Loucy (cell line): ENCODE measurements around the gene METTL5.

Source experiments
- CTCF ChIP-seq: fragments of 200-600 bp; sonication (generic); conservative IDR thresholded peaks from 2 replicates; pipeline ENCODE4 v1.5.1; 2014; ENCODE audit warnings: mild to moderate bottlenecking, antibody characterized with exemption, low read length
- EZH2phosphoT487 ChIP-seq: fragments of 200-600 bp; IDR thresholded peaks from 2 replicates; pipeline ENCODE4 v1.6.1; 2018; ENCODE audit warnings: antibody characterized with exemption, mild to moderate bottlenecking, moderate library complexity, borderline replicate concordance

GRCh38 chr2:169781249-169782013 lies 43.3 kb downstream of the METTL5 start:
- TF ChIP-seq CTCF = no peak
- no peak for TF ChIP-seq EZH2phosphoT487
